Measurements from ENCODE around the gene PRH1.

- no peak for TF ChIP-seq EZH2 (IDR thresholded peaks at IDR 0.05)
- TF ChIP-seq POLR2AphosphoS5 (IDR thresholded peaks at IDR 0.05; ENCODE audit: borderline replicate concordance, low read depth, low read length), result no peak
- no peak for TF ChIP-seq FOXP2 (optimal IDR thresholded peaks at IDR 0.05; ENCODE audit: control extremely low read depth, extremely low read length, insufficient read depth)
These were observed at the start of gene PRH1 for GRCh38 chr12:10884086-10884725.
